Activated naive CD4-positive, alpha-beta T cell treated with anti-CD3 and anti-CD28 coated beads, Interleukin-2, amount 50 U/mL, for 72 hours (primary cell): Measurements from ENCODE around the gene ZNRF2. TPM values are rescaled to one million over a fixed set of nuclear protein-coding genes. Genes with fewer than 3 reads are reported as not detected.
"Not testable (repeated sequence)": the region's sequence is repeated elsewhere in the genome, so short reads cannot be mapped to it uniquely, and the experiment has no call there.

Source experiments
- ATAC-seq, 2 donors: fragments of 150-1000 bp; cut with Tn5 transposase; 2 replicates each; pipeline ENCODE4 v1.10.0; 2021; ENCODE audit warnings: mild to moderate bottlenecking in 2 of 2, moderate library complexity in 2 of 2
- DNase-seq, 2 donors: peaks; one replicate each; pipeline ENCODE4 v3.0.0; 2021 to 2022; ENCODE audit warnings: low spot score in 2 of 2
- H3K27ac Mint-ChIP-seq, 2 donors: one replicate each; pipeline ENCODE4 v1.8.0; 2022; ENCODE audit warnings: mild to moderate bottlenecking in 2 of 2, mixed read lengths in 2 of 2
- H3K36me3 Mint-ChIP-seq, 2 donors: one replicate each; pipeline ENCODE4 v1.8.0; 2022; ENCODE audit warnings: mixed read lengths in 2 of 2
- H3K9me3 Mint-ChIP-seq, 2 donors: one replicate each; pipeline ENCODE4 v1.8.0; 2022; ENCODE audit warnings: mixed read lengths in 2 of 2
- total RNA-seq, 2 donors: library from RNA; stranded (reverse); gene quantifications; one replicate each; pipeline ENCODE4 v1.2.3, GENCODE V29; 2022

The ZNRF2 gene
- total RNA-seq, 2 donors from 2014 or later: 8.4 to 12.6 TPM

GRCh38 chr7:30278849-30279652 lies 5.3 kb upstream of the ZNRF2 start:
- no peak for DNase-seq
- H3K36me3 Mint-ChIP-seq: no peaks in the 10 kb centered on the region
- no peak for ATAC-seq
- H3K9me3 Mint-ChIP-seq: no peaks in the 10 kb centered on the region
- no peak overlapping the region for H3K27ac Mint-ChIP-seq

- no peaks in the 10 kb centered on the region for H3K9me3 Mint-ChIP-seq
- H3K27ac Mint-ChIP-seq: no peak overlapping the region
- DNase-seq (no peak), ATAC-seq (no peak)
- H3K36me3 Mint-ChIP-seq: no peaks in the 10 kb centered on the region
These were observed 4.8 kb upstream of the ZNRF2 start for GRCh38 chr7:30279653-30279904.

- H3K9me3 Mint-ChIP-seq: no peaks in the 10 kb centered on the region
- no peak overlapping the region for H3K27ac Mint-ChIP-seq
- no peak for ATAC-seq
- peaks cover 1% of the 10 kb centered on the region in 2 donors for H3K36me3 Mint-ChIP-seq
- no peak for DNase-seq
These were observed 3.8 kb upstream of the ZNRF2 start for GRCh38 chr7:30280631-30281030.

- Mint-ChIP-seq H3K9me3 (no peaks in the 10 kb centered on the region), H3K27ac (peak overlapping the region in 1 of 2 donors; percentile 26), H3K36me3 (peaks cover 7 to 8% of the 10 kb centered on the region in 2 donors)
- no peak for ATAC-seq
- DNase-seq: no peak
These were observed 3.1 kb upstream of the ZNRF2 start for GRCh38 chr7:30281263-30281662.

- ATAC-seq (no peak), DNase-seq (no peak)
- Mint-ChIP-seq H3K27ac (peak overlapping the region in 1 of 2 donors; percentile 26), H3K36me3 (peaks cover 9 to 11% of the 10 kb centered on the region in 2 donors), H3K9me3 (no peaks in the 10 kb centered on the region)
These were observed 2.6 kb upstream of the ZNRF2 start for GRCh38 chr7:30281791-30282190.

GRCh38 chr7:30282735-30283134 lies 1.7 kb upstream of the ZNRF2 start:
- Mint-ChIP-seq H3K36me3 (peaks cover 9 to 11% of the 10 kb centered on the region in 2 donors), H3K9me3 (no peaks in the 10 kb centered on the region), H3K27ac (no peak overlapping the region)
- no peak for DNase-seq
- no peak for ATAC-seq

- no peaks in the 10 kb centered on the region for H3K9me3 Mint-ChIP-seq
- H3K27ac Mint-ChIP-seq: peak overlapping the region in 1 of 2 donors; percentile 72
- peak in 1 of 2 donors; percentile 31 for DNase-seq
- no peak for ATAC-seq
- peaks cover 9 to 11% of the 10 kb centered on the region in 2 donors for H3K36me3 Mint-ChIP-seq
These were observed 704 bp downstream of the ZNRF2 start for GRCh38 chr7:30285067-30285535.

GRCh38 chr7:30285536-30286284 lies 1.3 kb downstream of the ZNRF2 start:
- ATAC-seq (peak; percentile 22 to 31), DNase-seq (peak; percentile 52 to 79)
- peak overlapping the region; percentile 97 to 100 for H3K27ac Mint-ChIP-seq
- no peaks in the 10 kb centered on the region for H3K9me3 Mint-ChIP-seq
- peaks cover 9 to 11% of the 10 kb centered on the region in 2 donors for H3K36me3 Mint-ChIP-seq

GRCh38 chr7:30286749-30287148 lies 2.4 kb downstream of the ZNRF2 start:
- Mint-ChIP-seq H3K9me3 (no peaks in the 10 kb centered on the region), H3K27ac (peak overlapping the region in 1 of 2 donors; percentile 97), H3K36me3 (peaks cover 14 to 15% of the 10 kb centered on the region in 2 donors)
- ATAC-seq (no peak), DNase-seq (no peak)

- not testable (repeated sequence) for H3K9me3 Mint-ChIP-seq, H3K27ac Mint-ChIP-seq, ATAC-seq, DNase-seq
- peaks cover 15 to 20% of the 10 kb centered on the region in 2 donors for H3K36me3 Mint-ChIP-seq
These were observed 3.2 kb downstream of the ZNRF2 start for GRCh38 chr7:30287625-30288024.

- not testable (repeated sequence) for H3K27ac Mint-ChIP-seq, DNase-seq, H3K9me3 Mint-ChIP-seq, ATAC-seq
- peaks cover 15 to 22% of the 10 kb centered on the region in 2 donors for H3K36me3 Mint-ChIP-seq
These were observed 5.2 kb downstream of the ZNRF2 start for GRCh38 chr7:30289634-30290033.

GRCh38 chr7:30290317-30290716 lies 5.9 kb downstream of the ZNRF2 start:
- peak in 1 of 2 donors; percentile 24 for ATAC-seq

GRCh38 chr7:30292416-30293038 lies 8.1 kb downstream of the ZNRF2 start:
- not testable (repeated sequence) for H3K9me3 Mint-ChIP-seq, DNase-seq, H3K27ac Mint-ChIP-seq
- H3K36me3 Mint-ChIP-seq: peaks cover 4 to 12% of the 10 kb centered on the region in 2 donors
- peak in 1 of 2 donors; percentile 43 for ATAC-seq

More at GRCh38 chr7:30290317-30290716, 5.9 kb downstream of the ZNRF2 start:
- not testable (repeated sequence) for H3K27ac Mint-ChIP-seq, DNase-seq, H3K9me3 Mint-ChIP-seq
- H3K36me3 Mint-ChIP-seq: peaks cover 15 to 22% of the 10 kb centered on the region in 2 donors

GRCh38 chr7:30296304-30296703 lies 11.9 kb downstream of the ZNRF2 start:
- not testable (repeated sequence) for DNase-seq, ATAC-seq, H3K27ac Mint-ChIP-seq, H3K9me3 Mint-ChIP-seq
- H3K36me3 Mint-ChIP-seq: peaks cover 4 to 12% of the 10 kb centered on the region in 2 donors

GRCh38 chr7:30297499-30297898 lies 13.1 kb downstream of the ZNRF2 start:
- not testable (repeated sequence) for H3K27ac Mint-ChIP-seq, H3K36me3 Mint-ChIP-seq, DNase-seq, H3K9me3 Mint-ChIP-seq
- peak in 1 of 2 donors; percentile 69 for ATAC-seq

GRCh38 chr7:30298409-30298808 lies 14.0 kb downstream of the ZNRF2 start:
- H3K27ac Mint-ChIP-seq, H3K36me3 Mint-ChIP-seq, H3K9me3 Mint-ChIP-seq, DNase-seq: not testable (repeated sequence)
- peak in 1 of 2 donors; percentile 51 for ATAC-seq

- Mint-ChIP-seq H3K36me3 (no peaks in the 10 kb centered on the region), H3K9me3 (no peaks in the 10 kb centered on the region), H3K27ac (no peak overlapping the region)
- no peak for DNase-seq
- ATAC-seq: no peak
These were observed 17.4 kb downstream of the ZNRF2 start for GRCh38 chr7:30301751-30302150.
